Stimulated activated CD8-positive, alpha-beta memory T cell treated with anti-CD3 and anti-CD28 coated beads, Interleukin-7, amount 100 ng/mL, for 48 hours (primary cell): ENCODE data around the gene CBFA2T3.

Experiments
- DNase-seq, 2 donors: peaks; one replicate each; pipeline ENCODE4 v3.0.0-alpha.2; 2020; ENCODE audit warnings: low read depth in 1 of 2; ENCODE audit errors: extremely low read depth in 1 of 2

The CBFA2T3 gene

GRCh38 chr16:88977812-88978607, 1.0 kb upstream of the CBFA2T3 start:
- no peak for DNase-seq

GRCh38 chr16:88976366-88977017, 515 bp downstream of the CBFA2T3 start:
- no peak for DNase-seq

GRCh38 chr16:88975511-88976061, 1.4 kb downstream of the CBFA2T3 start:
- DNase-seq: no peak

- no peak for DNase-seq
Measured at GRCh38 chr16:88974916-88975215, 2.1 kb downstream of the CBFA2T3 start.

DNA sequence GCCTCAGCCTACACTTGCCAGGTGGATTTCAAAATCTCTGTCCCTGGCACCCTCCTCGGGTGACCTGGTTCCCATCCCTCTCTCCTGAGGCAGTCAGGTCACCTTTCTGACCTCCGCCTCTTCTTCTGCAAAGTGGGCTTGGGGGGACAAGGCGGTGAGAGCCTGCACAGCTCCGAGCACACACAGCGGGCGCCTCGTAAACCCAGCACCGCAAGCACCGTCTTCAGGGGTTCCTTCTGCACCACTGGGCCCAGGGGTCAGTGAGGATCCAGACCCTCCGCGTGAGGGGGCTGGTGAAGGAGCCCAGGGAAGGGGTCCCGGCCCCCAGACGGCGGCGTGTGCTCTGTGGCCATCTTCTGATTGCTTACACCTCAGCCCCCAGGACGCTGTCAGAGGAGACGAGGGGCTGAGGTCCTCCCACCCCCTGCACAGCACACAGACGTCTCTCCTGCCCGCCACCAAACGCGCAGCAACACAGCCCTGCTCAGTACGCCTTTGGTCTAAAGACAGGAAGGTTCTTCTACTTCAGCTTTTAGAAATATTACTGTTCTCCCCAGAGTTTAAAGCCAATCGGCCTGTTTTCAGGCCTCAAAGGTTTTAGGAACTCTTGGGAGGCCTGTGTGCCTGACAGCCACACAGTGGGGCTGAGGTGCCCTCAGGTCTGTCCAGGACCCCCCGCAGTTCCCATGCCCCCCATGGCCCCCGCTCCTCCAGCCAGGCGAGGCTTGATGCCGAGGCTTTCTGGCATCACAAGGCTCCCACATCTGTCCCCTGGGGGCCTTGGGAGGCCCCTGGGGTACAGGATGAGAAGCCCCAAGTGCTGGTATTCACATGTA, 2.7 kb downstream of the CBFA2T3 start:
- no peak for DNase-seq

DNA sequence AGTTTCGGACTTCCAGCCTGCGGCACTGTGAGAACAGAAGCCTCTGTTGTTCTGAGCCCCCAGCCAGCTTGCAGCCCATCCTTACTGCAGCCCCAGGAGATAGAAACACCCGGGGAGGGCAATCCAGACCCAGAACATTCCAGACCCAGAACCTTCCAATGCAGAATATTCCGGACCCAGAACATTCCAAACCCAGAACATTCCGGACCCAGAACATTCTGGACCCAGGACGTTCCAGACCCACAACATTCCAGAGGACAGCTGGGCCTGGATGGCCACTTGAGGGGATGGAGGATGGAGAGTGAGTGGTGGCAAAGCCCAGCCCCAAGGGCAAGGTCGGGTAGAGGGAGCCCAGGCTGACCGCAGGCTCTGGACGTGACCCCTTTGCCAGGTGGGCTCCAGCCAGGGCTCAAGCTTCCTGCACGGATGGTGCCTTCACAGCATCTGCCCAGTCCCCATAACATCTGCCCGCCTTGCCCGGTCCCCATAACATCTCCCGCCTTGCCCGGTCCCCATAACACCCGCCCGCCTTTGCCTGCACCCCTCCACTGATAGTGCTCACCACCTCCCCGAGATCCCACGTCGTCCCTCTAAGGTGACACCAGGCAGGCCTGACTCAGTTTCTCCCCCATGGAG, 3.5 kb downstream of the CBFA2T3 start:
- DNase-seq: no peak

DNA sequence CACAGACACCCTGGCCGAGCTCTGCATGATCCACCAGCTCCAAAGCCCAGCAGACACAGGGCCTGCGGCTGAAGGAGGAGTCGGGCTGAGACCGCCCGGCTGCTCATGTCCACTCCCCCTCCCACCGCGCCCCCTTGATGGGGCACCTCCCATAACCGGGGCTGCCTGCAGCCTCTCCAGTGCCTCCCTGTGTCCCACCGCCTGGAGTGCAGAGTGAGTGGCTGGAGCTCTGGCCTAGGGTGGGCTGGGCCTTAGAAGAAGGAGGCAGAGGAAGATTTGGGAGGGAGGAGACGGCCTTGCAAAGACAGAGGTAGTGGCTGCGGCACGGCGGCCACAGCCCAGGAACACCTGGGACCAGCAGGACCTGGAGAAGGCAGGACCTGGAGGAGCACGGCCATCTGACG, 4.0 kb downstream of the CBFA2T3 start:
- DNase-seq: no peak

- no peak for DNase-seq
Measured at GRCh38 chr16:88972349-88972748, 4.7 kb downstream of the CBFA2T3 start.

DNA sequence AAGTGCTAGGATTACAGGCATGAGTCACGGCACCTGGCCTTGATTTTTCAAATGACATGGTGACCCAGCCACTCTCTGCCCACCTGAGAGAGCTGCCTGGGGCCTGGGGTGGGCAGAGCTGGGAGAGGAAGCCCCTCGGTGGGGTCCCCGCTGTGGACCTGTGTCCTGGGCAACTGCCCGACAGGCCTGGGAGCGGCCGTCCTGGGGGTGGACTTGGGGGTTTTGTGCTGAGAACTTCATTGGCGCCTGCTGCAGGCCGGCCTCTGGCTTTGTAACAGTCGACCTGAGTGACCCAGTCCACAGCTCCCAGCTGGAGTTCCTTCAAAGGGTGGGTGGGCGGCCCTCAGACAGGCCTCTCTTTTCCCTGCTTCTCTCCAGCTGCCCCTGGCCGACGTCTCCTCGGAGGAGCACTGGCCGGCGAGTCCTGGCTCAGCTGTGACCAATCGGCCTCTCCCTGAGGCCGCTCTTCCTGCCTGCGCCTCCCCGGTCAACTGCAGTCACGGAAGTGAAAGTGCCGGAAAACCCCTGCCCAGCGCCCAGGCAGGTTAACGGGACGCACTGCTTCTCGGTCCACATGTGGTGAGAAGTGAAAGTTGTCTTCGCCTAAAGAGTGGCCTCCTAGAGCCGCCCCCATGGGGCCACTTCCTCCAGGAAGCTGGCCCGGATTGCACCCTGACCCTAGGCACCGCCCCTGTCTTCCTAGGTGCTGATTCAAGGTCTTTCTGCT, 5.5 kb downstream of the CBFA2T3 start:
- no peak for DNase-seq

DNA sequence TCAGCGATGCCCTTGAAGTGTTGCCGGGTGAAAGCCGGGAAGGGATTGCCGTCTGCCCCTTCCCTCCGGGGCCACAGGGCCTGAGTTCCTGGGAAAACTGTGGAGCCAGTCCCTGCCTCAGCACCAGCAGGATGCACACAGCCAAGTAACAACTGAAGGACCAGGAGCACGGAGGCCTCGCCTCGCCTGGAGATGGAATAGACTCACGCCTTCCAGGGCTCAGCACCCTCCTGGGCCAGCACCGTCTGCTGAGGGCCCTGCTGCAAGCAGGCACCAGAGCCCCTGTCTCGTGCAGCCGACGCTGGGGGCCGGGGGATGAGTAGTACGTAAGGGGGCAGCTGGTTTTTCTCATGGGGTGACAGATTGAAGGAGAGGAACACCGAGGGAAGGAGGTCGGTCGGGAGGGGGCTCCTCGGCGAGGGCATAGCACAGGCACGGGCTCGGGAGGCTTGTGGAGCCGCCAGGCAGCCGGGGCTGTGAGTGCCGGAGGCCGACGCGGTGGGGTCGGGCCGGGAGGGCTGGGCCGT, 6.4 kb downstream of the CBFA2T3 start:
- DNase-seq: no peak

GRCh38 chr16:88970050-88970449, 7.0 kb downstream of the CBFA2T3 start:
- DNase-seq: no peak

DNA sequence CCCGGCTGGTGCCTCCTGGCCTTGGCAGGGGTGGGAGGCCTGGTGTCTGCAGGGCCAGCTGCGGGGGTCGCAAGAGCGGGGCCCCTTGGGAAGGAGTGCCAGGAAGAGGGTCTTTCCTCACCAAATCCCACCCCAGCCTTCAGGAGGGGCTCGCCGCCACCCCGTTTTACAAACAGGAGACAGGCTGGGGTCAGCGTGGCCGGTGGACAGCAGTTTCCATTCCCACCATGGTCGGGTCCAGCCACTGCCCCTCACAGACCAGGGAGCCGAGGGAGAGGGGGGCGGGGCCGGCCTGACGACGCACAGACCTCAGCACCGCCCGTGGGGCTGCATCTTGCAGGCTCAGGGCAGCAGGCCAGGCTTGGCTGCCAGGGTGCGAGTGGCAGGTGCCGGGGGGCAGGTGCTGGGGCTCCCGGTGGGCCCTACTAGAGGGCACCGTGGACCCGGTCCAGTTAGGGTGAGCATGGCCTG, 7.6 kb downstream of the CBFA2T3 start:
- no peak for DNase-seq

DNA sequence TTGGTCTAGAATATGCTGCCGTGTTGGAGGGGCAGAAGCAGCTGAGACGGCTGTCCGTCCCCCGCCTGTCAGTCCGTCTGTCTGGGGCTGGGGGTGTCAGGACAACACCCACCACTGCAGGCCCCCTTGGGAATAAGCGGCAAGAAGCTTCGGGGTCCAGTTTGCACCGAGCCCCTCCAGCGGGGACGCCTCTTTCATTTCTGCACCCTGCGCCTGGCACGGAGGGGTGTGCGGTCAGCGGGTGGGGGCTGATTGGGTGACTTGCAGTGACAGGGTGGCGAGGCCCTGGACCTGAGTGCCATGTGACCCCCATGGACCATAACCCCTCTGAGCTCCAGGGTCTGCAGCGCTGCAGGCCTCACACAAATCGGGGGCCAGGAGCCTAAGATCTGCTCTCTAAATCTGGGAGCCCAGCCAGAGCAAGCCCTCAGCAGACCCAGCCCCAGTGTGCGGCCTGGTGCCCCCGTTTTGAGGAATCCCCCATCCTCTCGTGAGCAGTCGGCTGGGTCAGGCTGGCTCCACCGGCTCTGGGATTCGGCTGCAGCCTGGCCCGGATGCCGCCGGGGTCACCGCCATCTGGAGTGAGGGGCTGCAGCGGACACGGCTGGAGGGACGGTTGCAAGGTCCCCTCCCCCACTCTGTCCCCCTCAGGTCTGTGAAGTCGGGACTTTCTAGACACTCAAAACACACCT, 8.3 kb downstream of the CBFA2T3 start:
- DNase-seq: no peak

DNA sequence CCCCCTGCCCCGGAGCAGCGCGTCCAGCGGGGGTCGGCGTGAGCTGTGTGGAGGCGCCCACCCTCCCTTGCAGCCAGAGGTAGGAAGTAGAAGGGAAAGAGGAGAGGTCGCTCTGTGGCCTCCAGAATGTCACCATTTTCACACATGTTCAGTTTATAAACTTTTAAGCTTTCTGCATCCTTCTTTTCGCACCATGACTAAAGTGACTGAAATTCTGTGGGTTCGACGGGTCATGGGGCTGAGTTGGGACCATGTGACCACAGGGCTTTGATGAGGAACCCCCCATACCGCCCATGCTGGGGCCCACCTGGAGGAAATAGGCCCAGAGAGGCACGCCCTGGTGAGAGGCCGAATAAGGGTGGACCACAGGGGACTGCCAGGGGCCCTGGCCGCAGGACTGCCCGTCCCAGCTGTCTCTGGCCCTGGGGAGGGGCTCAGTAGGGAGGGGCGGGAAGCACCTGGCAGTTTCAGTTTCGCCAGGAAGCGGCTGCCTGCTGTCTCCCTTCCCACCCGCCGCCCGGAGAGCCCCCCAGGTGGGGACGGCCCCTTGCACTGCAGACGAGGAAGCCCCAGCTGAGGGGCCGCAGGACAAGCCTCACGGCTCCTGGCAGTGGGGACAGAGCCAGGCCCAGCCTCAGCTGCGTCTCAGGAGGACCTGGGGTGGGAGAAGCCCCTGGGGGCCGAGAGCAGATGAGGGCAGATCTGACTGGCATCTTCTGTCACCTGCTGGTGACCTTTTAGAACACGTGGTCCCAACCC, 9.0 kb downstream of the CBFA2T3 start:
- no peak for DNase-seq

- DNase-seq: no peak
Measured at GRCh38 chr16:88966986-88967829, 9.8 kb downstream of the CBFA2T3 start.

DNA sequence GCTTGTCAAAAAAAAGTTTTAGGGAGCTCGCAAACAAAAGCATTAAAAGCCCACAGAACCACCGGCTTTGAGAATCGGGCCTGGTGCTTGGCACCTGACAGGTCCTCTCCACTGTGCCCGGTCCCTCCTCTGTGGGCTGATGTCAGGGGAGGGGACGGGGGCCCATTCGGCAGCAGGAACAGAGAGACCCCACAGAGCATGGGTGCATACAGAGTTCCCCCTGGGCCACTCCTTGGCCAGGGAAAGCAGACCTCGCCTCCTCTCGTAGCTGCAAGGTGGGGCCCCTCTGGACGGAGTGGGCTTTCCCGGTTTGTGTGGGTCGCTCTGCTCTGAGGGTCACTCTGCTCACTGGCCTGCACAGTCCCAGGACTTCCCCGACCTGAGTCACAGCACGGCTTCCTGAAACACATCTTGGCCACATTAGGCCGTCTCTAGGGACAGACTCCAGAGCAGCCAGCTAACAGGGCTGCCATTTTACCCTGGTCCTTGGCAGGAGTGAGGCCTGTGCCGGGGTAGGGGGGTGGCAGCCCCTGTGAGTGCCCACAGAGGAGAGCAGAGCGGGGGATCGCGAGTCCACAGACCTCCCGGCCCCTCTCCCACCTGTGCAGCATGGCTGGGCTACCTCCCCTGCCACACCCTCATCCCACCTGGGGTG, 11.1 kb downstream of the CBFA2T3 start:
- DNase-seq: no peak

GRCh38 chr16:88965411-88965810, 11.6 kb downstream of the CBFA2T3 start:
- DNase-seq: no peak
